HFFc6 (cell line): ENCODE data around the gene PRKD3. TPM values are rescaled to one million over a fixed set of nuclear protein-coding genes. Genes with fewer than 3 reads are reported as not detected.

Experiments
- DNase-seq: peaks from one replicate; pipeline ENCODE4 v3.0.0-alpha.2; 2018
- H3K27ac Mint-ChIP-seq: 2 replicates; pipeline ENCODE4 v1.8.0; 2020; ENCODE audit warnings: mild to moderate bottlenecking, mixed read lengths
- H3K27me3 Mint-ChIP-seq: 2 replicates; pipeline ENCODE4 v1.8.0; 2021; ENCODE audit warnings: mild to moderate bottlenecking, moderate library complexity, mixed read lengths; ENCODE audit not compliant: insufficient read depth
- H3K36me3 Mint-ChIP-seq: 2 replicates; pipeline ENCODE4 v1.8.0; 2021; ENCODE audit warnings: low read depth, mixed read lengths
- H3K4me1 Mint-ChIP-seq: 2 replicates; pipeline ENCODE4 v1.8.0; 2020; ENCODE audit warnings: low read depth, mixed read lengths
- H3K4me3 Mint-ChIP-seq: 2 replicates; pipeline ENCODE4 v1.8.0; 2020; ENCODE audit warnings: mild to moderate bottlenecking, moderate library complexity, mixed read lengths
- H3K9me3 Mint-ChIP-seq: 2 replicates; pipeline ENCODE4 v1.8.0; 2020; ENCODE audit warnings: mild to moderate bottlenecking, mixed read lengths
- CTCF ChIP-seq: fragments of 200-600 bp; sonication (generic); IDR thresholded peaks from 2 replicates; pipeline ENCODE4 v1.5.0; 2021; ENCODE audit warnings: antibody characterized with exemption, mild to moderate bottlenecking
- total RNA-seq, 6 experiments: library from RNA; stranded (reverse); fragmentation: NEBNext Ultra II Directional; extraction: Animal tissue kit (Norgen Biotek cat#: 25700); gene quantifications; 2 replicates in 1 of 6; 3 replicates in 5 of 6; pipeline ENCODE4 v1.2.3, GENCODE V29; 2021

Gene PRKD3
- total RNA-seq, 6 experiments from 2014 or later: 19.9 to 33.7 (median 27.5) TPM

- Mint-ChIP-seq H3K27me3 (no peaks in the 10 kb centered on the region), H3K4me1 (no peaks in the 10 kb centered on the region), H3K9me3 (no peaks in the 10 kb centered on the region), H3K4me3 (no peak overlapping the region), H3K27ac (no peak overlapping the region), H3K36me3 (no peaks in the 10 kb centered on the region)
- DNase-seq: no peak
- no peak for TF ChIP-seq CTCF
Measured at GRCh38 chr2:37358466-37358865, 33.8 kb upstream of the PRKD3 start.

- no peak for TF ChIP-seq CTCF
- Mint-ChIP-seq H3K4me1 (no peaks in the 10 kb centered on the region), H3K36me3 (no peaks in the 10 kb centered on the region), H3K27ac (no peak overlapping the region), H3K27me3 (no peaks in the 10 kb centered on the region), H3K9me3 (no peaks in the 10 kb centered on the region), H3K4me3 (no peak overlapping the region)
- no peak for DNase-seq
Measured at GRCh38 chr2:37357530-37357929, 32.9 kb upstream of the PRKD3 start.

DNA sequence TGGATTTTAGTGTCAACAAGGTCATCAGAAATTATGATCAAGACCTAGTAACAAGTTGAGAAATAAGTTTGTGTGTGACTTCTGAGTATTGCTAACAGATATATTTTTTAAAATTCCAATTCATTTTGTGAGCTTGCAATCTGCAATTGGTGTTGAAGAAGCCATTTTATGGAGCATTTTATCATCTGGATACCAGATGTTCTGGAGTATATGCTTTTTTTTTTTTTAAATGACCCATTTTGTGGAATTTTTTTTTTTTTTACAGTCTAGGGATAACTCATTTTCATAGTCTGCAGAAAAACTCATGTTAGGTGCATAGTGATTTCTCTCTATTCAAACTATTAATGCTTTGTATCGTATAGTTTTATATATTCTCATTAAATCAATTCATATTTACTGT is 32.4 kb upstream of the PRKD3 start:
- no peaks in the 10 kb centered on the region for H3K27me3 Mint-ChIP-seq
- no peak for TF ChIP-seq CTCF
- no peaks in the 10 kb centered on the region for H3K4me1 Mint-ChIP-seq
- no peak overlapping the region for H3K4me3 Mint-ChIP-seq
- H3K36me3 Mint-ChIP-seq: no peaks in the 10 kb centered on the region
- no peaks in the 10 kb centered on the region for H3K9me3 Mint-ChIP-seq
- H3K27ac Mint-ChIP-seq: no peak overlapping the region
- no peak for DNase-seq

DNA sequence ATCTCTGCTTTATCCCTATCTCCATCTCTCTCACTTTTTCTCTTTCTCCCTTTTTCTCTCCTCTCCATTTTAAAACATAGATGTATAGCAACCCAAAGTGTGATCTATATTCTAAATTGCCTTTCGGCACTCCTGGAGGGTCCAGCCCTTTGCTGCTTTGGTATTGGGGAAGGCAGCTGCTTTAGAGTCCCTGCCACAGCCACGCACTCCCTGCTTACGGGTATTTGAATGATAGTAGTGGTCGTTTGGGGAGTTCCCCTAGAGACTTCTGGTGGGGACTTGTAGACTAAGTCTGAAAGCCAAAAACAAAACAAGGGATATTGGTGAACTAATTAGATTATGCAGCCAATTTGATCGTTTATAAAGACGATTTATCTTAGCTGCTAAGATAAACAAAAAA is 31.7 kb upstream of the PRKD3 start:
- no peak for TF ChIP-seq CTCF
- H3K9me3 Mint-ChIP-seq: no peaks in the 10 kb centered on the region
- H3K27ac Mint-ChIP-seq: no peak overlapping the region
- no peaks in the 10 kb centered on the region for H3K36me3 Mint-ChIP-seq
- H3K27me3 Mint-ChIP-seq: no peaks in the 10 kb centered on the region
- H3K4me3 Mint-ChIP-seq: no peak overlapping the region
- no peaks in the 10 kb centered on the region for H3K4me1 Mint-ChIP-seq
- DNase-seq: no peak

GRCh38 chr2:37355735-37356134 is 31.1 kb upstream of the PRKD3 start:
- no peaks in the 10 kb centered on the region for H3K27me3 Mint-ChIP-seq
- TF ChIP-seq CTCF: no peak
- H3K4me3 Mint-ChIP-seq: no peak overlapping the region
- no peak overlapping the region for H3K27ac Mint-ChIP-seq
- H3K36me3 Mint-ChIP-seq: no peaks in the 10 kb centered on the region
- no peak for DNase-seq
- H3K9me3 Mint-ChIP-seq: no peaks in the 10 kb centered on the region
- H3K4me1 Mint-ChIP-seq: no peaks in the 10 kb centered on the region

- Mint-ChIP-seq H3K36me3 (no peaks in the 10 kb centered on the region), H3K4me1 (0 out of 2 replicates have a peak, but pooled peaks cover 4% of the 10 kb centered on the region), H3K27me3 (peaks cover 4% of the 10 kb centered on the region; the same call in 1 of the 2 replicates), H3K9me3 (no peaks in the 10 kb centered on the region), H3K4me3 (no peak overlapping the region), H3K27ac (no peak overlapping the region)
- DNase-seq: no peak
- TF ChIP-seq CTCF: no peak
Measured at GRCh38 chr2:37354531-37354930, 29.9 kb upstream of the PRKD3 start.
